SIG-M5 treated with dmso at 0.1 percent for 504 hours (cell line): ENCODE results near the gene MGRN1.
A peak's percentile ranks its signal among the peaks of the same experiment; 100 is the strongest.

Experiments used
- DNase-seq: peaks from one replicate; lab custom pipeline; 2025; ENCODE audit not compliant: unreplicated experiment; lab: John Stamatoyannopoulos, UW

MGRN1 gene

DNA sequence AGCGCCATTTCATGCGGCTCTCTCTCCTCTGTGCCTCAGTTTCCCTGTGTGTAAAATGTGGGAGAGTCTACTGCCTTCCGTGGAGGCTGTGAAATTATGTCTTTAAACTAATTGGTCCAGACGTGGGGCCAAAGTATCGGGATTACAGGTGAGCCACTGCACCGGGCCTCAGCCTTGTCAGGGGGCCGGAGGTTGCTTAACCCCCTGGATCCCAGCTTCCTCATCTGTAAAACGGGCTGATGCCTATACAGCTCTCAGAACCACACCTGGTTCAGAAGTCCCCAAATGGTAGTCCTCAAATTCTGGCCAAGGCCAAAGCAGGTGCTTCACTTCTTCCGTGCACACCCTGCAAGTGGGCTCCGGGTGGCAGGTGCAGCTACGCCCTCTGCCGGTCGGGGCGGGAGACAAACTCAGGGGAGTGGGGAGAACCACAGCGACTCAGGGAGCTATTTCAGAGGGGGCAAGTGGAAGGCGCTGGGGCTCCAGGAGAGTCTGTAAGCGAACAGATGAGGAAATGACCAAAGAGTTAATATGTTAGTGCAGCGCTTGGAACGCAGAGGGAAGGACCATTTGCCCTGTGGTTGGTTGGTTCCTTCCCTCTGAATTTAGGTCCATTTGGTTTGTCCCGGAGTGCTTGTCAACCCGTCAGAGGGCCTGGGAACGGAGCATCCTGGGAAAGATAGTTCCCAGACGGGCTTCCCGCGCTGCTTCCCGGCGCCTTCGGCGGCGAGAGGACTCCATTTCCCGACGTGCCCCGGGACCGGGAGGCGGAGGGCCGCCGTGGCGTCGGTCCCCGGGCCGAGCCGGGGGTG lies at the start of gene MGRN1:
Gene MGRN1, plus strand, starts transcription at position 812 of the 812 bp plus-strand sequence. CDS start 135 bp downstream, outside the sequence.
- peak; percentile 97 for DNase-seq

GRCh38 chr16:4574919-4575705 lies 49.5 kb upstream of the MGRN1 start:
- DNase-seq: no peak

DNA sequence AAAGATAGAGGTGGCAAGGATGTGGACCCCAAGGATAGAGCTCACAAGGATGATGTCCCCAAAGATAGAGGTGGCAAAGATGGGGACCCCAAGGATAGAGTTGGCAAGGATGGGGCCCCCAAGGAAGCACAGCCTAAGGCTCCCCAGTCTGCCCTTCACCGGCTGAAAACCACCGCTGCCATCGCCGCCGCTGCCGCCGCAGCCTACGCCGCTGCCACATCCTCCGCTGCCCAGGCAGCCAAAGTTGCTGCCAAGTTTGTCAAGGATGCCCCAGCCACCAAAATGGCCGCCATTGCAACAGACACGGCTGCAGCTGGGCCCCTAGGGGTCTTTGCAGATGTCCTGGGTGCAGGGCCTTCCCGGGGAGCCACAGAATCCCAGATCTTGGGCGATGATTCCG lies 48.6 kb upstream of the MGRN1 start:
- DNase-seq: no peak

GRCh38 chr16:4578961-4579530 lies 45.6 kb upstream of the MGRN1 start:
- DNase-seq: no peak

DNA sequence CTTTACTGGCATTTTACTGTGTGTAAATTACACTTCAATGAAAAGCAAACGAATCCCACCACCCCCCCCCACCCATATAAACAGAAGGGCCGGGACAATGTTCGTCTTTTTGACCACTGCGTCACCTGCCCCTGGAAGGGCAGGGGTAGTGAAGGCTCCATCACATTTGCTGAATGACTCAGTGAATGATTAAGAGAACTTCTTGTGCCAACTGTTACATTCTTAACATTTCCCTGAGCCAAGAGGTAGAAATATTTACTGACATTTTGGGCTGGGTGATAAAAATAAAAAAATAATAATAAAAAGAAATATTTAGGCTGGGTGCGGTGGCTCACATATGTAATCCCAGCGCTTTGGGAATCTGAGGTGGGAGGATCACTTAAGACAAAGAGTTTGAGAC lies 44.4 kb upstream of the MGRN1 start:
- DNase-seq: no peak

DNA sequence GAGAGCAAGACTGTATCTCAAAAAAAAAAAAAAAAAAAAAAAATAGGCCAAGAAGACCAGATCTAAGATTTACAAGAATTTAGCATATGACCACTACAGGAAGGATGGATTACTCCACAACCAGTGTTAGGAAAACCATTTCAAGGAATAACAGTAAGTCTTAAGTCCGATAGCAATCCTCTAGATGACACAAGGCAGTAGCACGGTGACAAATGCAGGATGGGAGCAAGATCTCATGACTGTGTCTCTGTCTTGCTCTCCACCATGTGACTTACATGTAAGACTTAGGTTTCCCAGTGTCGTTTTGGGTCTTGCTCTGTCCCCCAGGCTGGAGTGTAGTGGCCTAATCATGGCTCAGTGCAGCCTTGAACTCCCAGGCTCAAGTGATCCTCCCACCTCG lies 40.7 kb upstream of the MGRN1 start:
- no peak for DNase-seq

DNA sequence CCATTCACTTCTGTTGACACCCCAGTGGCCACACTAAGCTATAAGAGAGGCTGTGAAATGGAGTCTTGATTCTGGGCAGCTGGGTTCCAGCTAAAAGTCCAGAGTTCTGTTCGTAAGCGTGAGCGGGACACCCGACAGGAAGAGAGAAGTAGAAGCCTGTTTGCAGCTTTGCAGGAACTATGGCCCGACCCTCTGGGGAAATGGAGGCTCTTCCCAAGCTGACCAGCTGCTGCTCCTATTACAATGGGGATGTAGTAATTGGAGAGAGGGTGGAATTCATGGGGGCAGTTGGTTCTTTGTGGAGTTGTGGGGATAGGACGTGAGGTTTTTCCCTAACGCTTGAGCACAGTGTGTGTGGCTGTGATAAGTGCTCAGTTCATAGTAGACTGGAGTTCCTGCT lies 38.3 kb upstream of the MGRN1 start:
- DNase-seq: no peak

DNA sequence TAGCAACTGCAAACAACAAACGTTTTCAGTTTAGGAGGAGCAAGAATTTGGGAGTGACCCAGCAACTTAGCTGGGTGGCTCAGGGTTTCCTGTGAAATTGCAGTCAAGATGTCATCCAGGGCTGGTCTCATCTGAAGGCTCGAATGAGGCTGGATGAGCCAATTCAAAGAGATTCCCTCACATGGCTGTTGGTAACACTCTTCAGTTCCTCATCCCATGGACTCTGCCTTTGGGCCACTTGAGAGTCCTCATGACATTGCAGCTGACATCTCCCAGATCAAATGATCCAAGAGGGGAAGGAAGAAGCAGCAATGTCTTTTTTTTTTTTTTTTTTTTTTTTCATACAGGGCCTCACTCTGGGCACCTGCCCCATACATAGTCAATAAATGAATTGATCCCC lies 36.2 kb upstream of the MGRN1 start:
- no peak for DNase-seq

GRCh38 chr16:4588961-4589360 lies 35.7 kb upstream of the MGRN1 start:
- no peak for DNase-seq

GRCh38 chr16:4591191-4591590 lies 33.4 kb upstream of the MGRN1 start:
- no peak for DNase-seq

- DNase-seq: no peak
Measured at GRCh38 chr16:4591706-4592470, 32.7 kb upstream of the MGRN1 start.

DNA sequence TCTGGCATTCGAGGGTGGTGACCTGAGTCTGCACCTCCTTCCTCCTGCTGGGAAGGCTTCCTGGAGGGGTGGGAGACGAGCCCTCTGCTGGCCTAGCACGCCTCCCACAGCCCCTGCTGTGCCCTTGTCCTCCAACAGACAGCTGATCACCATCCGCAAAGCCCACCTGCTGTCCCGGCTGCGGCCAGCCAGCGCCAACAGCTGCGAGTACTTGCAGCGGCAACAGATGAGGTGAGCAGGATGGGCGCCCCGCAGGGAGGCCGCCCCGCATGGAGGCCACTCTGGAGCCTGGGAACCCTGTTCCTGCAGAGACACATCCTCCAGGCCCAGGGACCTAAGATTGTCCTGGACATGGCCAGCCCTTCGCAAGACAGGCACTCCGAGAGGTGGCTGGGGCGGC lies 31.5 kb upstream of the MGRN1 start:
- no peak for DNase-seq

DNA sequence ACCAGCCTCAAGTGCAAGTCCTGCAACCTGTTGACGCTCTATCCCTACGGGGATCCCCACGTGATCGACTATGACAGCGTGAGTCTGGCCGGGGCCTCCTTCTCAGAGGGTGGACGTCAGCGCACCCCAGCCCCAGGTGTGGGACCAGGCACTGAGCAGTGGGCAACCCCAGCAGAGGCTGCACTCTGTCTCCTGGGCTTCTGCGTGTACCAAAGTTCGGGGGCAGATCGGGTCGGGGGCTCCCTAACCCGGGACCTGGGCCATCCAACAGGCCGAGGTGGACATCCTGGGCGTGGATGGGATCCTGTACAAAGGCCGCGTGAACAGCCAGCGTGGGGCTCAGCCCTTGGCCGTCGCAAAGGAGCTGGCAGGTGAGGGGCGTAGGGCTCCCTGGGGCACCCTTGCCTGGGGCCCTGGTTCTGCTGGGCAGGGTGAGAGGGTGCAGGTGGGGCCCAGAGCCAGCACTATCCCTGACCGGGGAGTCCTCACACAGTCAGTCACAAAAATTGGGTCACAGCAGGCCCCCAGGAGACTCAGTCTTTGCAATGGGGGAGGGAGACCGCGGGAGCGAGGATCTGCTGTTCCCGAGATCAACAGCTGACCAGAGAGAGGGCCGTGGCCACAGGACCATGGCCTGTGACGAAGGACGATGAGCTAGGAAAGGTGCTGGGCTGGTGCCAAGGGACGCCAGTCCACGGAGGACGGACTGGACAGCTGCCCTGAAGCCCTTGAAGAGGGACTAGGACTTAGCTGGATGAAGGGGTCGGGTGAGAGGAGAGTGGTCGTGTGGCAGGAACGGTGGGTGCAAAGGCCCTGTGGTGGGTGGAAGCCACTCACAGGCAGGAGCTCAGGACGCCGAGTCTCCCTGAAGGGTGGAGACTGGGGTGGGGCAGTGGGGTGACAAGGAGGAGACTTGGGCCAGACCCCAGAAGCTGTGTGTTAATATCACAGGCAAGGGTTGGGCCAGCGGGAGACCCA lies 29.9 kb upstream of the MGRN1 start:
- DNase-seq: no peak

- DNase-seq: no peak
Measured at GRCh38 chr16:4597174-4597573, 27.5 kb upstream of the MGRN1 start.

DNA sequence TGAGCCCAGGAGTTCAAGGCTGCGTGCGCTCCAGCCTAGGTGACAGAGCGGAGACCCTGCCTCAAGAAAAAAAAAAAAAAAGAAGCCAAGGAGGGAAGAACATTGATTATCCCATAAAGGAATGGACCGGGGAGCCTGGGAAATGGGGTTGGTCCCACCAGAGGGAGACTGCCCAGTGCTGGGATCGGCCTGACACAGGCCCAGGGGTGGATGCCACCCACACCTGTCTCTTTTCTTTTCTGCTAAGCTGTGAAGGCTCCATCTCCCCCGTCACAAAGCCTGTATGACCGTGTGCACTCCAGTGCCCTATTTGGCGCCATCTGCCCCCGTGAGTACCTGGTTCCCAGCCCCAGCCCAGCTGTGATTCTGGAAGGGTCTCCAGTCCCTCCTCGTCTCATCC lies 25.6 kb upstream of the MGRN1 start:
- DNase-seq: no peak

GRCh38 chr16:4599545-4599944 lies 25.1 kb upstream of the MGRN1 start:
- DNase-seq: no peak

- DNase-seq: no peak
Measured at GRCh38 chr16:4601036-4601863, 23.4 kb upstream of the MGRN1 start.

GRCh38 chr16:4601864-4602186 lies 22.8 kb upstream of the MGRN1 start:
- DNase-seq: no peak

DNA sequence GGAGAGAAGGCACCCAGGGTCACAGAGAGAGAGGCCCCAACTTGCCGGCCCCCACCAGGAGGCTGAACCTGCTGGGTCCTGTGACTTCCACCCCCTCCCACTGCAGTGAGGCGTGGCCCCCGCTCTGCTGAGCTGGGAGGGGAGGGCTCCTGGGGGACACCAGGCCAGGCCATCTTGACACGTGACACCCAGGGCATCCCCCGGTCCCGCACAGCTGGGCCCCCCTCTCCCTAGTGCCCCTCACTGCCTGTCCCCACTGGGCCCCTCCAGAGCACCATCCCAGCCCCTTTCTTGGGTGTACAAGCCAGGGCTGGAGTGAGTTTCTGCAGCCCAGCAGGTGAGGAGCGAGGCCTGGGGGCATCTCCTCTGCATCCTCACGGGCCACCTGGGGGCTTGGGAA lies 22.3 kb upstream of the MGRN1 start:
- DNase-seq: no peak
